Choroid plexus epithelial cell (primary cell): ENCODE results near the gene DMRT1.
"Not testable (repeated sequence)": the region's sequence is repeated elsewhere in the genome, so short reads cannot be mapped to it uniquely, and the experiment has no call there.

Source experiments
- DNase-seq: peaks from one replicate; pipeline ENCODE4 v3.0.0-alpha.2; 2010; ENCODE audit warnings: low read depth
- H3K4me3 ChIP-seq: 2 replicates; pipeline ENCODE4 v1.5.1; 2011; ENCODE audit warnings: low read depth, mild to moderate bottlenecking, control low read depth, low read length, moderate library complexity
- TF ChIP-seq, protein P1 (sequence below): conservative IDR thresholded peaks from 2 replicates; pipeline ENCODE4 v1.5.1; 2011; ENCODE audit warnings: low read depth, mild to moderate bottlenecking, control low read depth, inconsistent platforms, low read length, moderate library complexity

DMRT1 gene

GRCh38 chr9:859251-859650 is 17.8 kb downstream of the DMRT1 start:
- TF ChIP-seq, protein P1, sequence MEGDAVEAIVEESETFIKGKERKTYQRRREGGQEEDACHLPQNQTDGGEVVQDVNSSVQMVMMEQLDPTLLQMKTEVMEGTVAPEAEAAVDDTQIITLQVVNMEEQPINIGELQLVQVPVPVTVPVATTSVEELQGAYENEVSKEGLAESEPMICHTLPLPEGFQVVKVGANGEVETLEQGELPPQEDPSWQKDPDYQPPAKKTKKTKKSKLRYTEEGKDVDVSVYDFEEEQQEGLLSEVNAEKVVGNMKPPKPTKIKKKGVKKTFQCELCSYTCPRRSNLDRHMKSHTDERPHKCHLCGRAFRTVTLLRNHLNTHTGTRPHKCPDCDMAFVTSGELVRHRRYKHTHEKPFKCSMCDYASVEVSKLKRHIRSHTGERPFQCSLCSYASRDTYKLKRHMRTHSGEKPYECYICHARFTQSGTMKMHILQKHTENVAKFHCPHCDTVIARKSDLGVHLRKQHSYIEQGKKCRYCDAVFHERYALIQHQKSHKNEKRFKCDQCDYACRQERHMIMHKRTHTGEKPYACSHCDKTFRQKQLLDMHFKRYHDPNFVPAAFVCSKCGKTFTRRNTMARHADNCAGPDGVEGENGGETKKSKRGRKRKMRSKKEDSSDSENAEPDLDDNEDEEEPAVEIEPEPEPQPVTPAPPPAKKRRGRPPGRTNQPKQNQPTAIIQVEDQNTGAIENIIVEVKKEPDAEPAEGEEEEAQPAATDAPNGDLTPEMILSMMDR = no peak
- no peak overlapping the region for H3K4me3 ChIP-seq
- DNase-seq = no peak

DNA sequence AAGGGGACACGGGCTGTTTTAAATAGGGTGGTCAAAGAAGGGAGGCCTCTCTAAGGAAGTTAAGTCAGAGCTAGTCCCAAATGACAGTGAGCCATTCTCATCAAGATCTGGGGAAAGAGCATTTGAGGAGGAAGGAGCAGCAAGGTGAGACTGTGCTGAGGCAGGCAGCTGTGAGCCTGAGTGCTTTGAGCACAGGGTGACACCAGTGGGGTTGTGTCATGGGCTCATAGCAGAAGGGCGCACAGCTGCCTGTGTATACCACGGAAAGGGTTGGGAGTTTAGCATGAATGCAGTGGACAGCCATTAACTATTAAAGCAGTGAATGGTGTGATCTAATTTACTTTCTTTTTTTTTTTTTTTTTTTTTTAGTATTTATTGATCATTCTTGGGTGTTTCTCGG is 19.2 kb downstream of the DMRT1 start:
- DNase-seq = no peak
- no peak overlapping the region for H3K4me3 ChIP-seq
- TF ChIP-seq, protein P1 = no peak

- DNase-seq, H3K4me3 ChIP-seq: not testable (repeated sequence)
Measured at GRCh38 chr9:861525-861924, 20.0 kb downstream of the DMRT1 start.

GRCh38 chr9:875119-875962 is 33.8 kb downstream of the DMRT1 start:
- TF ChIP-seq, protein P1 = no peak
- no peak overlapping the region for H3K4me3 ChIP-seq
- no peak for DNase-seq

- DNase-seq = no peak
- no peak overlapping the region for H3K4me3 ChIP-seq
- TF ChIP-seq, protein P1 = no peak
Measured at GRCh38 chr9:876425-876824, 34.9 kb downstream of the DMRT1 start.

- DNase-seq = no peak
Measured at GRCh38 chr9:878239-878638, 36.7 kb downstream of the DMRT1 start.

GRCh38 chr9:880725-881124 is 39.2 kb downstream of the DMRT1 start:
- H3K4me3 ChIP-seq = no peak overlapping the region
- DNase-seq = no peak
- TF ChIP-seq, protein P1 = no peak

More at GRCh38 chr9:878239-878638, 36.7 kb downstream of the DMRT1 start:
- TF ChIP-seq, protein P1 = no peak
- H3K4me3 ChIP-seq = no peak overlapping the region
